ENCODE results near the gene ABLIM1.

GRCh38 chr10:114499630-114500190, 158.4 kb downstream of the ABLIM1 start:
- TF ChIP-seq POLR2A (IDR thresholded peaks at IDR 0.05) (no peak), CTCF (IDR thresholded peaks at IDR 0.05 in 4 of 5, conservative IDR thresholded peaks at IDR 0.05 in 1 of 5) (no peak)
